Ureter (tissue), 1 donor: ENCODE results near the gene GSTCD. TPM values are rescaled to one million over a fixed set of nuclear protein-coding genes. Genes with fewer than 3 reads are reported as not detected.
"Not testable (repeated sequence)": the region's sequence is repeated elsewhere in the genome, so short reads cannot be mapped to it uniquely, and the experiment has no call there.

Experiments
- DNase-seq: peaks from one replicate; pipeline ENCODE4 v3.0.0-alpha.2; 2020; ENCODE audit warnings: low spot score
- total RNA-seq: library from RNA; stranded (reverse); gene quantifications from one replicate; pipeline ENCODE4 v1.2.4, GENCODE V29; 2023
- donor health status: DM: yes; HTN: yes; CAD: no.

GSTCD gene
- total RNA-seq, 1 donor from 2014 or later, result 12.3 TPM

DNA sequence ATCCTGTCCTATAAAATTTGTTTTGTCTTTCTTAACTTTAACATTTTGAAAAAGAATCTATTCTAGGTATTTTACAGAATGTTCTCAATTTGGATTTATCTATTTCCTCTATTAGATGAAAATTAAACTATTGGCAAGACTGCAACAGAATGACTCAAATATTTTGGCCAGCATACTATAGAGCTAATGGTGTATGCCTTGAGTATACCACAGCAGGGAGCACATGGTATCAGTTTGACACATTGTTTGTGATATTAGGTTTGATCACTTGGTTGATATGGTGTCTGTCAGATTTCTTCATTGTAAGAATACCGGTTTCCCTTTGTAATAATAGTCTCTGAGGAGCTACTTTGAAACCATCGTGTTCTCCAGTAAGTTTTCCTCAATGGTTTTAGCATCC is 98.9 kb downstream of the GSTCD start:
- DNase-seq, result no peak

GRCh38 chr4:105808030-105808749 is 99.6 kb downstream of the GSTCD start:
- DNase-seq, result no peak

GRCh38 chr4:105808750-105809041 is 100.1 kb downstream of the GSTCD start:
- DNase-seq, result no peak

DNA sequence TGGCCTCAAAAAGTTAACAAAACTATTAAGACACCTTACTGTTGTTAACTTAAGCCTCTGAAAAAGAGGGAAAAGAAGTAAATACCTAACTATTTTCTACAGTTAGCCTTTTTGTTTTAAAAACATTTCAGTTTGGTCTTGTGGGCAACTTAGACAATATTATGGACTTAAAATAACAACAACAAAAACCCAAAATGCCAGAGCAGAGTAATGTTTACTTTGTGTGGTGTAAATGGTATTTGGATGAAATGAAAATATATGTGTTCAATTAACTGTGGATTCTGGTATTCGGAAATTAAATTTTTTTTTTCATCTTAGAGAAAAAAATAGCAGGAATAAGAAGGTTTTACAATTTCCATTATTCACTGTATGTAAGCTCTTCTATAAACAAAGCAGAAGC is 107.1 kb downstream of the GSTCD start:
- DNase-seq, result no peak

- no peak for DNase-seq
Measured at GRCh38 chr4:105822061-105822460, 113.5 kb downstream of the GSTCD start.

DNA sequence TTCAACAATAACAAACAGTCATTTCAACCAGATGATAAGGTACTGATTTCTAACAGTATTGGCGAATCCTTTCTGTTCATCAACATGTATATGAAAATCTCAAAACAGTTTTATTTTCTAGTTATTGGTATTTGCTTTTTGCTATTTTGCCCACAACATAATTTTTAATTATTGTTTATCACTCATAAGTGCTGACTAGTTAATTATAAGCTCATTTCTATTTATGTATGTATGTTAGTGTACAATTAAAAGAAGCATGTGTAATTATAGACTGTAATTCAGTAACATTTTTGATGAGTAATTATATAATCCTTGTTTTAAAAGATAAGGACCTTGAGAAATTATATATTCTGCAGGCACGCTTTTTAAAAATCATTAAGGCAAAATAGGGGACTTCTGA is 119.5 kb downstream of the GSTCD start:
- no peak for DNase-seq

- DNase-seq, result no peak
Measured at GRCh38 chr4:105831189-105831588, 122.6 kb downstream of the GSTCD start.

DNA sequence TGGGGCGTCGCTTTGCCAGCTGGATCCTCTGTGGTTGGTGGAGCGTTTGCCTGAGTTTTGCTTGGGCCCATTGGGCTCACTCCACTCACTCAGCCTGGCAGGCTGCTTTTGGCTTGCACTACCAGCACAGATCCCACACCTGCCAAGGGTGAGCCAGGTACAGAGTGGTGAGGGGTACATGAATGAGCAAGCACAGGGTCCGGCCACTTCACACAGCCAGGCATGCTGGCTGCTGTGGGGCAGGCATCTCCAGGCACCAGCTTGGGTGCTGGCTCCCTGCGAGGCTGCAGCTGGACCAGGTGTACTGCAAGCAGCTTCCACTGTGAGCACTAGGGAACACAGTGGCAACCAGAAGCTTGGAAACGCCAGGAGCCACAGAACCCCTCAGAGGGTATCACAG is 126.6 kb downstream of the GSTCD start:
- DNase-seq, result no peak

GRCh38 chr4:105836537-105836936 is 128.0 kb downstream of the GSTCD start:
- no peak for DNase-seq

GRCh38 chr4:105837037-105837436 is 128.5 kb downstream of the GSTCD start:
- no peak for DNase-seq

DNA sequence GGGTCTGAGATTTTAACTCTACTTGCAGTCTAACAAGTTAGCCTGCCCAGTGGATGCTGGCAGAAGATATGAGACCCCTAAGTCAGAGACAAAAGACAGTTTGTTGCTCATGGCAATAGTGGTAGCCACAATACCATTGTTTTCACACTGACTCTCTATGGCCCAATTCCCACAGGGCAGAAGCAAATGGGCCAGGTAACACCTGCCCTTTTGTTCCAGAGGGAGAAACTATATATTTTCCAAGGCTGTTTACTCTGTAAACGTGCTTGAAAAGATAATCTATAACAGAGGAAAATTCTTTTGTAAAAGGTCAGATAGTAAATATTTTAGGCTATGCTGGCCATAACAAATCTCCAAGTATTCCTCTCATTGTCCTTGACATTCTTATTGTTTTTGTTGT is 129.5 kb downstream of the GSTCD start:
- no peak for DNase-seq

- DNase-seq, result no peak
Measured at GRCh38 chr4:105840426-105841174, 132.0 kb downstream of the GSTCD start.

DNA sequence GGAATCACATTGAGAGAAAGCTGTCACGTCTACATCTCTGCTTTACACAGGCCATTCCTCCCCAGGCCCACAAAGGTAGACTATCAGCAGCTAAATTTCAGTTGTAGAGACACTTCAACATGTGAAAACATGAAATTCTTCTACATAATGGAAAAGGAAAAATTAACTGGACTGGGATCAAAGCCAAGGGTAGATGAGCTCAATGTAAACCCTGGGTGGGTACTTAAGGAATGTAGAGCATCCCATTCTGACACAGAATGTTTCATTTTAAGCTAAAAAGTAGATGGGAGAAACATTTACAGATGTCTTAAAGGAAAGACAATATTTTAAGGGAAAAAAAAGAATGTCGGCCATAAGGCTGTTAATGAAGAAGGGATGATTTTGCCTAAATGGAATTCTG is 135.4 kb downstream of the GSTCD start:
- no peak for DNase-seq

DNA sequence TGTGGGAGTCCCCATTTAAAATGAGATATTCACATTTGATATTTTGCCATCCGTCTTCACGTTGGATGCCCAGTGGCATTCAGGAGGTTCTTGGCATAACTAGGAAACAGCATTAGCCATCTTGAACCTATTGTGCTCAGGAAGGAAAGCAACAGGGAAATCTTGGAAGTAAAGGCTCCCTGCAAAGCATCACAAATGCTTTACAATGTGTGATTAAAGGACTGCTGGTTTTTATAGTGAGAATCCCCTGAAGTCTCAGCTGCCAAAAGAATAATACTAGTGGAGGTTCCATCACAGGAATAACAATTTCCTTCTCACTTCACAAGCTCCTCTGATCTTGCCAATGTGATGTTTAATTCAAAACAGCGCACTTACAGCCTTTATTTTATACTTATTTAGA is 137.0 kb downstream of the GSTCD start:
- no peak for DNase-seq

GRCh38 chr4:105848359-105848758 is 139.8 kb downstream of the GSTCD start:
- DNase-seq, result not testable (repeated sequence)

DNA sequence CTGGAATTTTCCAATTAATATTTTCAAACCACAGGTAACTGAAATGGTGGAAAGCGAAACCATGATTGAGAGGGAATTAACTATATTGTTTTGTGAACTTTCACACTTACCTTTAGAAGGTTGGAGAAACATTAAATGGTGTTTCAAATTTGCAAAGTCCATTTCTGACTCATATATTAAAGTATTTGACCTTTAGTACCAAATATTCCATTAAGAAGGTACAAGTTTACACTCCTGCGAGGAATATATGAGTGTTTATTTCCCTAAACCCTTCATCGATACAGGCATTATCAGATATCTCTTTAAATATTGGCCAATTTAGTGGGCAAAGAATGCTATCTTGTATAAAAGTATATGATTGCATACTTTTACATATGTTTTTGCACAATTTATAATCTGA is 142.6 kb downstream of the GSTCD start:
- DNase-seq, result no peak

DNA sequence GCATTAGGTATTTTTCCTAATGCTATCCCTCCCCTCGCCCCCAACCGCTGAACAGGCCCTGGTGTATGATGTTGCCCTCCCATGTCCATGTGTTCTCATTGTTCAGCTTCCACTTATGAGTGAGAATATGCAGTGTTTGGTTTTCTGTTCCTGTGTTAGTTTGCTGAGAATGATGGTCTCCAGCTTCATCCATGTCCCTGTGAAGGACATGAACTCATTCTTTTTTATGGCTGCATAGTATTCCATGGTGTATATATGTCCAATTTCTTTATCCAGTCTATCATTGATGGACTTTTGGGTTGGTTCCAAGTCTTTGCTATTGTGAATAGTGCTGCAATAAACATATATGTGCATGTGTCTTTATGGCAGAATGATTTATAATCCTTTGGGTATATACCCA is 143.6 kb downstream of the GSTCD start:
- not testable (repeated sequence) for DNase-seq

DNA sequence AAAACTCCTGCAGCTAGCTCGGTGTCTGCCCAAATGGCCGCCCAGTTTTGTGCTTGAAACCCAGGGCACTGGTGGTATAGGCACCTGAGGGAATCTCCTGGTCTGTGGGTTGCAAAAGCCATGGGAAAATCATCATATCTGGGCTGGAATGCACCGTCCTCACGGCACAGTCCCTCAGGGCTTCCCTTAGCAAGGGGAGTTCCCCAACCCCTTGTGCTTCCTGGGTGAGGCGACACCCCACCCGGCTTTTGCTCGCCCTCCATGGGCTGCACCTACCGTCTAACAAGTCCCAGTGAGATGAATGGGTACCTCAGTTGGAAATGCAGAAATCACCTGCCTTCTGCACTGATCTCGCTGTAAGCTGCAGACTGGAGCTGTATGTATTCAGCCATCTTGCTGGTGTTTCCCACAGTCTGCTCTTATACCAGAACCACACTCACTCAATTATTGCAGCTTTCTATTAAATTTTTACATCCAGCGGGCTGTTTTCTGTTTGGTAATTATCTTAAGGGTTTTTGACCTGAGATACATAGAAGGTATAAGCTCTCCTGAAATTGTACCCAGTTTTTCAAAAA is 150.0 kb downstream of the GSTCD start:
- no peak for DNase-seq

DNA sequence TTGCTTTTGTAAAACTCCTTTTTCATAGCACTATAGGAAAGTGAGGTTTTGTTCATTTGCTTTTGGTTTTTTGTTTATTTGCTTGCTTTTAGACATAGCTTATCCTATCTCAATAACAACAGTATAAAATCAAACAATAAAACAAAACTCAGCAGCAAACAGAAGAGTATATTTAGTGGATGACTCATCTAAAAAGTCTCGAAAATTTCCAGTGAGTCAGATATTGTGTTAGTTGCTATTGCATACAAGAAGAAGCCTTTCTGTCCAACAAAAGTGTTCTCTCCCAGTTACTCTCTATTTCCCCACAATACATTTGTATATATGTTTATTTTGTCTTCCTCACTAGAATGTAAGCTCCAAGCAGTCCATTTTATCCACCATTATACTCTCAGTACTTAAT is 150.6 kb downstream of the GSTCD start:
- no peak for DNase-seq

DNA sequence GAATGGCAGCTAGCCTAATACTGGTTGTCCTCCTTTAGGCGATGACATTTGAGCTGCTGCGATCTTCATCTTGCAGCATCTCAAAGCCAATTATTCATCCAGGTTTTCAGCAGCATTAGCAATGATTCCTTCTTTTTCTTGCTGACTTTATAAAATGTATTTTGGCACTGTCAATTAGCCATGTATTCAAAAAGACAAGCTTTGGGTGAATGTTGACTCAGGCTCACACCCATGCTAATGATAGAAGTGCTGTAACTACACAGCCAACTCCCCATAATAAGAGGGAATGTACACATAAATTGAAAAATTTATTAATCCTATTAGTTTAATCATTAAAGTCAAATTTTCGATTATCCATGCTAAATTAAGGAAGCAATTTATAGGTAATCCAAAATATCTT is 162.4 kb downstream of the GSTCD start:
- no peak for DNase-seq

- no peak for DNase-seq
Measured at GRCh38 chr4:105871997-105872396, 163.4 kb downstream of the GSTCD start.

GRCh38 chr4:105875233-105875632 is 166.6 kb downstream of the GSTCD start:
- DNase-seq, result no peak

- DNase-seq, result no peak
Measured at GRCh38 chr4:105878668-105879067, 170.1 kb downstream of the GSTCD start.
